ENCODE results near the gene MRC2. TPM values are rescaled to one million over a fixed set of nuclear protein-coding genes. Genes with fewer than 3 reads are reported as not detected.

Gene MRC2
- polyA plus RNA-seq, 2 of the 4 experiments (the other 2 are of a cell fraction): 20.2 to 57.3 TPM

DNA sequence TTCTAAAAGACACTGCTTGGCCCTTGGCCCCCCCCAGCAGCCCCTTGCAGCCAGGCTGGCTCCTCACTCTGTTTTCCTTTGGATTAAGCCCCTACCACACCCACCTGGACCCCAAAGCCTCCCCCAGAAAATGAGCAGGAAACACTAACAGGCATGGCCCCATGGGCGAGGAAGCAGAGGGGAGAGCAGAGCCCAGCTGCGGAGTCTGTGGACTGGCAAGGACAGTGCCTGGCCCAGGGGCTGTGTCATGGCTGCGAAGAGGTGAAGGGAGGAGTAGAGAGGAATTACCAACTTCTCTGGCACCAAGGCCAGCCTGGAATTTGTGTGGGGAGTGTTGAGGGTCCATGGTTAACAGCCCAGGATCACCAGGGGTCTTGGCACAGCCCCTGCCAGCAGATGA lies 47.4 kb downstream of the MRC2 start:
- POLR2A ChIA-PET: no interaction called here
- TF ChIP-seq HOXB5 (CRISPR knock-in tag; IDR thresholded peaks at IDR 0.05) (no peak), JUN (IDR thresholded peaks at IDR 0.05) (no peak), NR3C1 (IDR thresholded peaks at IDR 0.05) (no peak), USF2 (IDR thresholded peaks at IDR 0.05) (no peak), ESRRA (IDR thresholded peaks at IDR 0.05; ENCODE audit: borderline replicate concordance, low read length) (no peak), FOXS1 (CRISPR knock-in tag; IDR thresholded peaks at IDR 0.05) (no peak), ZSCAN20 (CRISPR knock-in tag; IDR thresholded peaks at IDR 0.05) (no peak), HEYL (CRISPR knock-in tag; IDR thresholded peaks at IDR 0.05) (no peak), MYC (IDR thresholded peaks at IDR 0.05; ENCODE audit: borderline replicate concordance, low read length) (no peak), CHD2 (IDR thresholded peaks at IDR 0.05; ENCODE audit: low read length, partially characterized antibody) (no peak), KDM1A (IDR thresholded peaks at IDR 0.05; ENCODE audit: low read depth) (no peak), ZC3H11A (IDR thresholded peaks at IDR 0.05) (no peak), GATA3 (IDR thresholded peaks at IDR 0.05; ENCODE audit: borderline replicate concordance) (no peak), SREBF2 (IDR thresholded peaks at IDR 0.05) (no peak)
- TF ChIP-seq, protein P1, sequence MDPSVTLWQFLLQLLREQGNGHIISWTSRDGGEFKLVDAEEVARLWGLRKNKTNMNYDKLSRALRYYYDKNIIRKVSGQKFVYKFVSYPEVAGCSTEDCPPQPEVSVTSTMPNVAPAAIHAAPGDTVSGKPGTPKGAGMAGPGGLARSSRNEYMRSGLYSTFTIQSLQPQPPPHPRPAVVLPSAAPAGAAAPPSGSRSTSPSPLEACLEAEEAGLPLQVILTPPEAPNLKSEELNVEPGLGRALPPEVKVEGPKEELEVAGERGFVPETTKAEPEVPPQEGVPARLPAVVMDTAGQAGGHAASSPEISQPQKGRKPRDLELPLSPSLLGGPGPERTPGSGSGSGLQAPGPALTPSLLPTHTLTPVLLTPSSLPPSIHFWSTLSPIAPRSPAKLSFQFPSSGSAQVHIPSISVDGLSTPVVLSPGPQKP (IDR thresholded peaks at IDR 0.05; ENCODE audit: low read depth, low read length): no peak
- TF ChIP-seq, protein P2, sequence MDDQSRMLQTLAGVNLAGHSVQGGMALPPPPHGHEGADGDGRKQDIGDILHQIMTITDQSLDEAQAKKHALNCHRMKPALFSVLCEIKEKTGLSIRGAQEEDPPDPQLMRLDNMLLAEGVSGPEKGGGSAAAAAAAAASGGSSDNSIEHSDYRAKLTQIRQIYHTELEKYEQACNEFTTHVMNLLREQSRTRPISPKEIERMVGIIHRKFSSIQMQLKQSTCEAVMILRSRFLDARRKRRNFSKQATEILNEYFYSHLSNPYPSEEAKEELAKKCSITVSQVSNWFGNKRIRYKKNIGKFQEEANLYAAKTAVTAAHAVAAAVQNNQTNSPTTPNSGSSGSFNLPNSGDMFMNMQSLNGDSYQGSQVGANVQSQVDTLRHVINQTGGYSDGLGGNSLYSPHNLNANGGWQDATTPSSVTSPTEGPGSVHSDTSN (IDR thresholded peaks at IDR 0.05): no peak
- TF ChIP-seq, protein P3, sequence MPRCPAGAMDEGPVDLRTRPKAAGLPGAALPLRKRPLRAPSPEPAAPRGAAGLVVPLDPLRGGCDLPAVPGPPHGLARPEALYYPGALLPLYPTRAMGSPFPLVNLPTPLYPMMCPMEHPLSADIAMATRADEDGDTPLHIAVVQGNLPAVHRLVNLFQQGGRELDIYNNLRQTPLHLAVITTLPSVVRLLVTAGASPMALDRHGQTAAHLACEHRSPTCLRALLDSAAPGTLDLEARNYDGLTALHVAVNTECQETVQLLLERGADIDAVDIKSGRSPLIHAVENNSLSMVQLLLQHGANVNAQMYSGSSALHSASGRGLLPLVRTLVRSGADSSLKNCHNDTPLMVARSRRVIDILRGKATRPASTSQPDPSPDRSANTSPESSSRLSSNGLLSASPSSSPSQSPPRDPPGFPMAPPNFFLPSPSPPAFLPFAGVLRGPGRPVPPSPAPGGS (IDR thresholded peaks at IDR 0.05): no peak
- TF ChIP-seq, protein P4, sequence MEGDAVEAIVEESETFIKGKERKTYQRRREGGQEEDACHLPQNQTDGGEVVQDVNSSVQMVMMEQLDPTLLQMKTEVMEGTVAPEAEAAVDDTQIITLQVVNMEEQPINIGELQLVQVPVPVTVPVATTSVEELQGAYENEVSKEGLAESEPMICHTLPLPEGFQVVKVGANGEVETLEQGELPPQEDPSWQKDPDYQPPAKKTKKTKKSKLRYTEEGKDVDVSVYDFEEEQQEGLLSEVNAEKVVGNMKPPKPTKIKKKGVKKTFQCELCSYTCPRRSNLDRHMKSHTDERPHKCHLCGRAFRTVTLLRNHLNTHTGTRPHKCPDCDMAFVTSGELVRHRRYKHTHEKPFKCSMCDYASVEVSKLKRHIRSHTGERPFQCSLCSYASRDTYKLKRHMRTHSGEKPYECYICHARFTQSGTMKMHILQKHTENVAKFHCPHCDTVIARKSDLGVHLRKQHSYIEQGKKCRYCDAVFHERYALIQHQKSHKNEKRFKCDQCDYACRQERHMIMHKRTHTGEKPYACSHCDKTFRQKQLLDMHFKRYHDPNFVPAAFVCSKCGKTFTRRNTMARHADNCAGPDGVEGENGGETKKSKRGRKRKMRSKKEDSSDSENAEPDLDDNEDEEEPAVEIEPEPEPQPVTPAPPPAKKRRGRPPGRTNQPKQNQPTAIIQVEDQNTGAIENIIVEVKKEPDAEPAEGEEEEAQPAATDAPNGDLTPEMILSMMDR (IDR thresholded peaks at IDR 0.05): no peak
- Histone ChIP-seq H3K4me2 (no peak overlapping the region), H3K9me3 (no peaks in the 10 kb centered on the region), H3K4me1 (peaks cover 6% of the 10 kb centered on the region; the same call in 1 of the 3 replicates), H3K4me3 (no peak overlapping the region), H3K27ac (no peak overlapping the region)
- CTCF ChIA-PET: interaction anchor here (0.6 to 13.1 kb wide), 5 partner anchors 15 to 937 kb away, joined by 3 to 178 read pairs (median 11); no protein-coding TSS in a partner anchor
- FAIRE-seq (no peak), ATAC-seq (no peak), DNase-seq (ENCODE audit: low read depth in 1 of 2, low spot score in 1 of 2) (no peak)
- WGBS (ENCODE audit: missing lambda C conversion rate): 86% methylated on average over 3 of the region's 3 CpGs

DNA sequence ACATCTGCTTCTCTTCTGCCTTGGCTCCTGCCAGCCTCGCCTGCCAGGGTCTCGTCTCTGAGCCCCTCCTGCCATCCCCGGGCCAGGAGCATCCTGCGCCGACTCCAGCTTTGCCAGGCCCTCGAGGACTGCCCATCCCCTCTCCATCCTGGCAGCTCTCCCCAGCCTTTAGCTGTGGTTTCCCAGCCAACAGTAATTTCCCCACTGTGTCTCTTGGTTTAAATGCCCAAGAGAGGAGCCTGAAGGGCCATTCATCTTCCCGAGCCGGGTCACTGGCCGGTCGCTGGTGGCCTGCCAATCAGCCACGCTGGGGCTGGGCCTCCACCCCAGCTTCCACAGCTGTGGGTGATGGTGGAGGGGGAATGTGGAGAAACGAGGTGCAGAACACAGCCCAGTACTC lies 47.8 kb downstream of the MRC2 start:
- Histone ChIP-seq H3K27ac (no peak overlapping the region), H3K4me2 (no peak overlapping the region), H3K9me3 (no peaks in the 10 kb centered on the region), H3K4me1 (peaks cover 6% of the 10 kb centered on the region; the same call in 1 of the 3 replicates), H3K4me3 (no peak overlapping the region)
- 85% methylated on average over 12 of the region's 12 CpGs for WGBS (ENCODE audit: missing lambda C conversion rate)
- POLR2A ChIA-PET: no interaction called here
- FAIRE-seq: no peak
- DNase-seq (ENCODE audit: low read depth in 1 of 2, low spot score in 1 of 2): no peak
- ATAC-seq: no peak
- CTCF ChIA-PET: interaction anchor here (0.6 to 13.1 kb wide), 4 partner anchors 15 to 937 kb away, joined by 3 to 178 read pairs (median 41); no protein-coding TSS in a partner anchor
- no peak for TF ChIP-seq HOXA7 (CRISPR knock-in tag; IDR thresholded peaks at IDR 0.05)
- TF ChIP-seq ESRRA (IDR thresholded peaks at IDR 0.05; ENCODE audit: borderline replicate concordance, low read length): no peak
- TF ChIP-seq SMC3 (IDR thresholded peaks at IDR 0.05): no peak
- TF ChIP-seq MYC (IDR thresholded peaks at IDR 0.05; ENCODE audit: borderline replicate concordance, low read length): no peak
- TF ChIP-seq, protein P5, sequence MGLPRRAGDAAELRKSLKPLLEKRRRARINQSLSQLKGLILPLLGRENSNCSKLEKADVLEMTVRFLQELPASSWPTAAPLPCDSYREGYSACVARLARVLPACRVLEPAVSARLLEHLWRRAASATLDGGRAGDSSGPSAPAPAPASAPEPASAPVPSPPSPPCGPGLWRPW (IDR thresholded peaks at IDR 0.05): no peak
- TF ChIP-seq POLR2AphosphoS2 (conservative IDR thresholded peaks at IDR 0.05; ENCODE audit: low read length): no peak
- TF ChIP-seq, protein P6, sequence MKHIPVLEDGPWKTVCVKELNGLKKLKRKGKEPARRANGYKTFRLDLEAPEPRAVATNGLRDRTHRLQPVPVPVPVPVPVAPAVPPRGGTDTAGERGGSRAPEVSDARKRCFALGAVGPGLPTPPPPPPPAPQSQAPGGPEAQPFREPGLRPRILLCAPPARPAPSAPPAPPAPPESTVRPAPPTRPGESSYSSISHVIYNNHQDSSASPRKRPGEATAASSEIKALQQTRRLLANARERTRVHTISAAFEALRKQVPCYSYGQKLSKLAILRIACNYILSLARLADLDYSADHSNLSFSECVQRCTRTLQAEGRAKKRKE (CRISPR knock-in tag; IDR thresholded peaks at IDR 0.05; ENCODE audit: low read depth): no peak
- TF ChIP-seq MAX (IDR thresholded peaks at IDR 0.05): no peak
- no peak for TF ChIP-seq ZNF302 (CRISPR knock-in tag; IDR thresholded peaks at IDR 0.05)
- no peak for TF ChIP-seq USF2 (IDR thresholded peaks at IDR 0.05)
- TF ChIP-seq, protein P2 (IDR thresholded peaks at IDR 0.05): no peak

All from A549 (cell line).